Measurements from ENCODE around the gene ZNF12.
"Not testable (repeated sequence)": the region's sequence is repeated elsewhere in the genome, so short reads cannot be mapped to it uniquely, and the experiment has no call there.

The ZNF12 gene

DNA sequence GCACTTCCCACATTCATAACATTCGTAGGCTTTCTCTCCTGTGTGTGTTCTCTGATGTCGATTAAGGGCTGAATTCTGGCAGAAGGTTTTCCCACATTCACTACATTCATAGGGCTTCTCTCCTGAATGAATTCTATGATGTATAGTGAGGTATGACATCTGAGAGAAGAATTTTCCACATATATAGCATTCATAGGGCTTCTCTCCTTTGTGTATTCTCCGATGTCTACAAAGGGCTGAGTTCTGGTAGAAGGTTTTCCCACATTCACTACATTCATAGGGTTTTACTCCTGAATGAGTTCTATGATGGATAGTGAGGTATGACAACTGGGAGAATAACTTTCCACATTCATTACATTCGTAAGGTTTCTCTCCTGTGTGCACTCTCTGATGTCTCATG, 15.6 kb downstream of the ZNF12 start:
- DNase-seq = no peak

DNA sequence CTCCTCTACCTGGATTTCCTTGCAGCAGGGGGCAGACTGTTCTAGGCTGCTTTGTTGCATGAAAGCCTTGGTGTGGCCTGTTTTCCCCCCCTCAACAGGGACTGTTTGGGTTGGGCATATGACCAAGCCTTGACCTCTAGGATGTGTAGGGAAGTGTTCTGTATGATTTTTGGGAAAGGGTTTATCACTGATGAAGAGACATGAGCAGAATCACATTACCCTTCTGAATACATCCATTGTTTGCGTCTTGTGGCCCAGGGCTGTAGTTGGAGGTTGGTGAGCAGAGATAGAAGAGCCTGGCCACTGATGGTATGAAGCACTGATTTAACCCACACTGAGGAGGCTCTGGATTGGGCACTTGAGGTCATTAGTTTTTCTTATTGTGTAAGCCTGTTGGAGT, 26.6 kb downstream of the ZNF12 start:
- no peak for DNase-seq

DNA sequence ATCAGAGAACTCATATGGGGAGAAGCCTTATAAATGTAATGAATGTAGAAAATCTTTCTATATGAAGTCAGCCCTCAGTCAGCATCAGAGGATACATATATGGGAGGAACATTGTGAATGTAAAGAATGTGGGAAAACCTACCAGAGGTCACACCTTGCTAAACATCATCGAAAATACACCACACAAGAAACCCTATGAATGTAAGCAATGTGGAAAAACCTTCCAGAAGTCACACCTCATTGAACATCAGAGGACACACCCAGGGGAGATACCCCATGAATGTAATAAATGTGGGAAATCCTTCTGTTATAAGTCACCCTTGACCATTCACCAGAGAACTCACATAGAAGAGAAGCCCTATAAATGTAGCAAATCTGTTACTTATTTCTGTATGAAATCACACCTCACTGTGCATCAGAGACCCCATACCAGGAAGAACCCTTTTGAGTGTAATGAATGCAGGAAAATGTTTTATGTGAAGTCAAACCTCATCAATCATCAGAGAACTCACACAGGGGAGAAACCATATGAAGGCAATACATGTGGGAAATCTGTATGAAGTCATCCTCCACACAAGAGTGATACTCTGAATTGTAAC, 30.8 kb downstream of the ZNF12 start:
- DNase-seq = no peak

DNA sequence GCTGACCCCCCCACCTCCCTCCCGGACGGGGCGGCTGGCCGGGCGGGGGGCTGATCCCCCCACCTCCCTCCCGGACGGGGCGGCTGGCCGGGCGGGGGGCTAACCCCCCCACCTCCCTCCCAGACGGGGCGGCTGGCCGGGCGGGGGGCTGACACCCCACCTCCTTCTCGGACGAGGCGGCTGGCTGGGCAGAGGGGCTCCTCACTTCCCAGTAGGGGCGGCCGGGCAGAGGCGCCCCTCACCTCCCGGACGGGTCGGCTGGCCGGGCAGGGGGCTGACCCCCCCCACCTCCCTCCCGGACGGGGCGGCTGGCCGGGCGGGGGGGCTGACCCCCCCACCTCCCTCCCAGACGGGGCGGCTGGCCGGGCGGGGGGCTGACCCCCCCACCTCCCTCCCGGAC, 35.9 kb downstream of the ZNF12 start:
- not testable (repeated sequence) for DNase-seq

DNA sequence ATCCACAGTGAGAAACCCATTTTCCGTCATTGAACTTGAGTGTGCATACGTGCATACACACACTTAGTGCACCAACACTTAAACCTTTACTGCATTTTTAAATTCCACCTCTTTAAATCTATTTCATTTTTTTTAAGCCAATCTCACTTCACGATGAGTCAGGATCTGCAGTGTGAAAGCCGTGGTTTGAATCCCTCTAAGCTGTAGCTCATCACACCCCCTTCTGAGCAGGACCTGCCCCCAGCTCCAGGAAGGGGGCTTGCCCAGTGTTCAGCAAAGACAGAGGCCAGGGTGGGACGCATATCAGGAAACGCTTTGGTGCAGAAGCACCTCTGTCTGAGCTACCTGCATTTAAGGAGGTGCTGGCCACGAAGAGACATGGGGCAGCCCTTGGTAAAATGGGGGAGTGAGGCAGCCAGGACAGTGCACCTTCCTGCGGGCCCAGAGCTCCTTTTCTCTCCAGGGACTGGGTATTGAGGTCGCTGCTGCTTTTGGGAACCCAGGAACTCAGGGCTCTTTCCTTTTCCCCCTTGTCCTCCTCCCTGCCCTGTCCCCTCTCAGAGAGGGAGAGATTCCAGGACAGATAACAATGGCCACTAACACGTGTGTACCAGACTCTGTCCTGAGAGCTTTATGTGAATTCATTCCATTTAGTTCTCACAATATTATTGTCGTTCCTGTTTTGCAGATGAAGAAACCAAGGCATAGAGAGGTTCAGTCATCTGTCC, 48.0 kb downstream of the ZNF12 start:
- DNase-seq = no peak

DNA sequence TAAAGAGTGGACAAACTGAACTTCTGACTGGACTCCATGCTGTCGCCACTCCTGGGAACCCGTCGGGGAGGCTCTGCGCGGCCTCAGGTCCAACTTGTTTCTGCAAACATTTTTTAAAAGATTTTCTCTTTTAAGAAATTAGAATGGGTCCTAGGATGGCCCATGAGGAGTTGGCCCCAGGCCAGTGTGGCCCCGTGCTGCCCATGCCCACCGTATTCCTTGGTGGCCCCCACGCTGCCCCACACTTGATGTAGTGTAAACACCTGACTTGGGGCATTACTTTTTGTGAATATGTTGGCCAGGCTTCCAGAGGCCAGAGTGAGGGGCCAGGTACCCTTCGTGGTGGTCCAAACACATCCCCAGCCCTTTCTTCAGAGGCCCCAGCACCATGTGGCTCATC, 50.3 kb downstream of the ZNF12 start:
- no peak for DNase-seq

DNA sequence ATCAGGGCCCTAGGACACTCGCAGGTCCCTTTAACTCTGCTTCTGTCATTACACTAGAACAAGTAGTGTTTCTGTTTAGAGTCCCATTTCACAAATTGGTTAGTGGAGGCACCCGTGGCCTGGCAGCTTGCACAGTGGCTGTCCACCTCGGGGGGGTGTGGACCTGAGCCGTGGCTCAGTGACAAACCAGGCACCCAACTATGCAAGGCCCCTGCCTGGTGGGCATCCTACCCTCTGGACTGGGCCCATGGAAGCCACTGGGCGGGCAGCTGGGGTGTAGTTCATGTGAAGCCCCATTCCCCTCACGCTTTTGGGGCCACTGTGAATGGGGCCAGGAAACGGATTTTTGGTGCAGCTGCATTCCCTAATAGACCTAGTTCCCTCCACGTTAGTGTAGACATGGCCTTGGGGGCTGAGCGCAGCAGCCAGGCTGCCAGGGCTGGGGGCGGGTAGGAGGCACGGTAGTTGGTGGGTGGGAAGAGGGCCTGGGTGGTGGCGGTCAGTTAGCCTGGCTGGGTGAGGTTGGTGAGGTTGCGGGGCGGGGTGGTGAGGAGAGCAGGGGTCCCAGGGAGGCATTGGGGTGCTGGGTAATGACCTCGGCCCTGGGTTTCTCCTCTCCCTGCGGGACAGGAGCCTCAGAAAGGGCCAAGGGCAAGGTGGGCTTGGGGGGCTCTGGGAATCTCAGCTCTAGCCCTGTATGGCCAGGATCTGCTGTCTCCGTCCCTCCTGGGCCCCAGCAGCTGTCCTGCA, 50.9 kb downstream of the ZNF12 start:
- DNase-seq = no peak

DNA sequence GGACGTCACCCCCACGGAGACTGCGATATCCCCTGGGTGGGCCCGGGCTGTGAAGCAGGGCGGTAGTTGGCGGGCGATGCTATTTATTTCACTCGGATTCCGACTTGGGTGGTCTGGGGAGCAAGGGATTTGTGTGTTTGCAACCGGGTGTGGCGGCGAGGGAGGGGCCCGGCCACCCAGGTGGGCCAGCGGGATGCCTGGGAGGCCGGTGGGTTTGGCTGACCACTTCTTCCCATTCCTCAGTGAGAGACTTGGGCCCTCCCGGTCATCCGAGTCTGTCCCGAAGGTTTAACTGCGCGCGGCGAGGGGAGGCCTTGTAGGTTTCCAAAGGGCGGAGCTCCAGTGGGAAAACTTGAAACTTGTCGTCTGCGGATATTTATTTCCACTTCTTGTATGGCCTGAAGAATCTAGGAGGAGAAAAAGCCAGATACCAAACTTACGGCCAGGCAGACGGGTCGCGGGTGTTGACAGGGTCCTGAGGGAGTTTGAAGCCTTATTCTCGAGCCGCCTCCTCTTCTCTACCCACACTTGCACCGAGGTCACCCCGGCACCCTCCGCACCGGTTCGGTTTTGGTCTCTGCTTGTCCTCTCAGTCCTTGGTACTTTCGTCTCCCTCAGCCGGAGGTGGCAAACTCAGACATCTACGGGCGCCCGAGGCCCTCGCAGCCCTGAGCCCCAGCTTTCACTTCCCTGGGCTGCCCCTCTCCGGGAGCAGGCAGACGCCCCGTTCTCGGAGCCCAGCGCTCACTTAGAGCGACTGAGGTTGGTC, 51.7 kb downstream of the ZNF12 start:
- DNase-seq = no peak

DNA sequence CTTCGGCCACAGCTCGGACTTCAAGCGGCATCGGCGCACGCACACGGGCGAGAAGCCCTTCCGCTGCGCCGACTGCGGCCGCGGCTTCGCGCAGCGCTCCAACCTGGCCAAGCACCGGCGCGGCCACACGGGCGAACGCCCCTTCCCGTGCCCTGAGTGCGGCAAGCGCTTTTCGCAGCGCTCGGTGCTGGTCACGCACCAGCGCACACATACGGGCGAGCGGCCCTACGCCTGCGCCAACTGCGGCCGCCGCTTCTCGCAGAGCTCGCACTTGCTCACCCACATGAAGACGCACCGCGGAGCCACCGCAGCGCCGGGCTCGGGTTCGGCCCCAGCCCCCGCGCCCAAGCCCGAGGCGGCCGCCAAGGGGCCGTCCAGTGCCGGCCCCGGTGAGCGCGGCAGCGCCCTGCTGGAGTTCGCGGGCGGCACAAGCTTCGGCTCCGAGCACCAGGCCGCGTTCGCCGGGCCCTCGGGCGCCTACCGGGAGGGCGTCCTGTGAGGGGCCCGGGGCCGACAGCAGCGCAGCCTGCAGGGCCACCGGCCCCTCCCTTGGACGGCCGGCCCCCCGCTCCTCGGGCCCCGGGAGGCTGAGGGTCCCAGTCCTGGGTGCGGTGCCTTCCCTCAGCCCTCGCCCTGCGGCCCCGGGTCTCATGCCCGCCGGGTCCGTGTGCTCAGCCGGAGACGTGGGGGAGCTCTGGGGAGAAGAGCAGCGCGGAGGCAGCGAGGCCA, 52.5 kb downstream of the ZNF12 start:
- no peak for DNase-seq

DNA sequence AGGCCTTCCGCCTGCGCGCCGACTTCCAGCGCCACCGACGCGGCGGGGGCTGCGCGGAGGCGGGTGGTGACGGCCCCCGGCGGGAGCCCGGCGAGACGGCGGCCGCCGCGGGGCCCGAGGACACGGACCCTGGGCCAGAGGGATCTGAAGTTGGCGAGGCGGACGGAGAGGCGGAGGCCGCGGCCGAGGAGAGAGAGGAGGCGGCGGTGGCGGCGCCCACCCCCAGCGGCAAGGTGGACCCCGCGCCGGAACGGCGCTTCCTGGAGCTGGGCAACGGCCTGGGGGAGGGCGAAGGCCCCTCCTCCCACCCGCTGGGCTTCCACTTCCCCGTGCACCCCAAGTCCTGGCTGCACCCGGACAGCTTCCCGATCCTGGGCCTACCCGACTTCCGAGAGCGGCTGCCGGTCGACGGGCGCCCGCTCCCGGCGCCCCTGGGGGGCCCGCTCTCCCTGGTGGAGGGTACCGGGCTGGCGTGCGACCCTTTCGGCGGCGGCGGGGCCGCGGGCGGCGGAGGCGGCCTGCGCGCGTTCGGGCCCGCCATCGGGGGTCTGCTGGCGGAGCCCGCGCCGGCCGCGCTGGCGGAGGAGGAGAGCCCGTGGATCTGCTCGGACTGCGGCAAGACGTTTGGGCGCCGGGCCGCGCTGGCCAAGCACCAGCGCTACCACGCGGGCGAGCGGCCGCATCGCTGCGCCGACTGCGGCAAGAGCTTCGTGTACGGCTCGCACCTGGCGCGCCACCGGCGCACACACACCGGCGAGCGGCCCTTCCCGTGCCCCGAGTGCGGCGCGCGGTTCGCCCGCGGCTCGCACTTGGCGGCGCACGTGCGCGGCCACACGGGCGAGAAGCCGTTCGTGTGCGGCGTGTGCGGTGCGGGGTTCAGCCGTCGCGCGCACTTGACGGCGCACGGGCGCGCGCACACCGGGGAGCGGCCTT, 53.4 kb downstream of the ZNF12 start:
- no peak for DNase-seq

DNA sequence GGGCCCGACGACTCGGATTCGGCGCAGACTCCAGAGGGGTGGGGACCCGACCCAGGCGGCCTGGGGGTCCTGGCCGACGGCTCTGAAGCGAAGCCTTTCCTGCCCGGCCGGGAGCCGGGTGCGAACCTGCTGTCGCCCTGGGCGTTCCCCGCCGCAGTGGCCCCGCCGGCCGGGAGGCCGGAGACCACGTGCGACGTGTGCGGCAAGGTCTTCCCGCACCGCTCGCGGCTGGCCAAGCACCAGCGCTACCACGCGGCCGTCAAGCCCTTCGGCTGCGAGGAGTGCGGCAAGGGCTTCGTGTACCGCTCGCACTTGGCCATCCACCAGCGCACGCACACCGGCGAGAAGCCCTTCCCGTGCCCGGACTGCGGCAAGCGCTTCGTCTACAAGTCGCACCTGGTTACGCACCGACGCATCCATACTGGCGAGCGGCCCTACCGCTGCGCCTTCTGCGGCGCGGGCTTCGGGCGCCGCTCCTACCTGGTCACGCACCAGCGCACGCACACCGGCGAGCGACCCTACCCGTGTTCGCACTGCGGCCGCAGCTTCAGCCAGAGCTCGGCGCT, 54.2 kb downstream of the ZNF12 start:
- no peak for DNase-seq

DNA sequence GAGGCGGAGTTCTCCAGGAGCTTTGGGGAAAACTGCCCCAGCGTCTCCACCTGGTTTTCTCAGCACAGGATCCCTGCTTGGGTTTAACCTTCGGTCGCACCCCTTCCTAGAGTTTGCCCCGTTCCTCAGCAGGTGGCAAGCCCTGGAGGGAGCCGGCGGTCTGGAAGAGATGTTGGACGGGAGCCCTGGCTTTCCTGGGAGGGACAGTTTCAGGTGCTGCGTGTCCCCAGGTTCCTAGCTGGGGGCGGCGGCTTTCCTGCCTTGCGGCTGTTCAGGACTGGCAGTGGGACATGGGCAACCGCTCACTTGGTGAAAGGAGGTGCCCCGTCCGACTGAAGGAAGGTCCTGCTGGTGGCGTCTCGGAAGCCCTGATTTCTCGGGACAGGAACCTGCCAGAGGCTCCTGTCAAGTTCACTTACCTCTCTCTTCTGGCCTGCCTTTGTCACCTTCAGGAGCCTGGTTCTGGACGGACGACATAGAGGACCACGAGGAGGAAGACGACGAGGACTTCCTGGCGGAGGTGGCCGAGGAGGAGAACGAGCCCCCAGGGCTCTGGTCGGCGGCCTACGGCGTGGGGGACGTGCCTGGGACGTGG, 54.8 kb downstream of the ZNF12 start:
- DNase-seq = no peak

DNA sequence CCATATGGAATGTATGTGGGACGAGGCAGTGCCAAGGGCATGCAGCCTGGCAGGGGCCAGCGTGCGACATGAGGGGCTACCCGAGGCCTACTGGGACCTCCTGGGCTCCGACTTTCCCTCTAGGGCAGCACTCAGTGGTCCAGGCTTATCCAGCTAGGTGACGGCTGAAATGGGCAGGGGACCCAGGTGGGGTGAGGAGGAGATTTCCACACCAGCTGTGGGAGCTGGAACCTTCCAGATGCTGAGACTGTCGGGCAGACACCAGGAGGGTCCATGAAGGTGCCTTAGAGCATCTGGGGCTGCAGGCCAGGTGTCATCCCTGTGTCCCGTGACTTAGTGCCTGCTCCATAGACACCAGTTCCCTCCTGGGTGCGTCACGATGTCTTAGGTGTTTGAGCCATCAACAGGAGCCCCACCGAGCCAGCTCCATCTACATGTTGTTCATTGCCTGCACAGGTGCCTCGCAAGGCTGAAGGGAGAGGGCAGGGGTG, 56.2 kb downstream of the ZNF12 start:
- no peak for DNase-seq

DNA sequence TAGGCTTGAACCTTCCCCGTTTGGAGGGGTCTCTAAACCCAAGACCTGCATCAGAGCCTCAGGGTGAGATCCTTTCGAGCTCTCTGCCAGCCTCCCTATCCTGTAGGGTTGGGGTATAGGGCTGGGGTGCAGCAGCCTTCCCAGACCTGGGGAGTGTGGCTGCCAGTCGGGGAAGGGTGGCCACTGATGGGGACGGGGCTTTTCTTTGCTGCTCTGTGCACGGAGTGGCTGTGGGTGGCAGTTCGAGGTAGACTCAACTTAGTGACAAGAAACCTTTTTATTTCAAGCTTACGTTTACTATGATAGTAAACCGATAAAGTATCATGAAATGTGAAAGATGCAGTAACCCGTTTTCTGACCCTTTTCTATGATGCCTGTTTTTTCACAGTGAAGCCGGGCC, 56.7 kb downstream of the ZNF12 start:
- DNase-seq = no peak

DNA sequence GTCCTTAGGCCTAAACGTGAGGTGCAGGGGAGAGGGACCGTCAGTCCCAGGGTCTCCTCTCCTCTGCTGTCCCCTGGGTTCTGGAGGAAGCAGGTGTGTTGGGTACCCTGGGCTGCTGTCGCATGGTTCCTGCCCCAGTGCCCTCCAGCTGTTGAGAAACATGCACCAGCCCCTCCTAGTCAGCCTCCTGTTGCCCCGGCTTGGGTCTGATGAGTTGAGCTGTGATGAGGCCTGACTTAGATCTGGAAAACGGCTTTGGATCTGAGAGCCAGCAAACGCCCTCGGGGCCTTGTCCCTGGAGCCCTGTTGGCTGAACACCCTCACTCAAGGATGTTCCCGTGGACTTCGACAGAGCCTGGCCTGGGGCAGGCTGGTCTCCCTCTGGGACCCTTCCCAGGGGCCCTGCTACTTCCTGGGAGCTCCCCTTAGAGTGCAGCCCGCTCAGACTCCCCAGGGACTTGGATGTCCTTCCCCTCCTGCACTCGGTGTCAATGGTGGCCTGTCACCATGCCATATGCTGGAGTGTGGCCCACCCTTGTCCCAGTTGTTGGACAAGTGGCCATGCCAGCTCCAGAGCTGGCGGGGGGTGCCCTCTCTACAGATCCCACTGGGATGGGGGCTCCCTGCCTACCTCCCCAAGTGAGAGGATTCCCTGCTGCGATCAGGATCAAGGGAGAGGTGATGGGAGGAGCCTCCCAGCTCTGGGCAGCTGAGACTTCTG, 57.3 kb downstream of the ZNF12 start:
- no peak for DNase-seq

DNA sequence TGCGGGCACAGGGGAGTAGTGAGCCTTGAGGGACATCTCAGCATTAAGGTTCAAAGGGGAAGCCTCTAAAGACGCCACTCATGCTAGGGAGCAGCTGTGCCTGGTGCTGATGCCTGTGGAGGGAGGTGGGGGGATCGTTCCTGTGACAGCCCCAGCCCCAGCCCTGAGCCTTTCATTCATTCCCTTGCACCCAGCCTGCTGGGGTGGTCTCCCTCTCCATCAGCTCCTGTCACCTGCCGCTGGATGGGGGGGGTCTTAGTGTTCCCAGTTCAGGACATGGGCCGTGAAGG, 58.0 kb downstream of the ZNF12 start:
- DNase-seq = no peak

DNA sequence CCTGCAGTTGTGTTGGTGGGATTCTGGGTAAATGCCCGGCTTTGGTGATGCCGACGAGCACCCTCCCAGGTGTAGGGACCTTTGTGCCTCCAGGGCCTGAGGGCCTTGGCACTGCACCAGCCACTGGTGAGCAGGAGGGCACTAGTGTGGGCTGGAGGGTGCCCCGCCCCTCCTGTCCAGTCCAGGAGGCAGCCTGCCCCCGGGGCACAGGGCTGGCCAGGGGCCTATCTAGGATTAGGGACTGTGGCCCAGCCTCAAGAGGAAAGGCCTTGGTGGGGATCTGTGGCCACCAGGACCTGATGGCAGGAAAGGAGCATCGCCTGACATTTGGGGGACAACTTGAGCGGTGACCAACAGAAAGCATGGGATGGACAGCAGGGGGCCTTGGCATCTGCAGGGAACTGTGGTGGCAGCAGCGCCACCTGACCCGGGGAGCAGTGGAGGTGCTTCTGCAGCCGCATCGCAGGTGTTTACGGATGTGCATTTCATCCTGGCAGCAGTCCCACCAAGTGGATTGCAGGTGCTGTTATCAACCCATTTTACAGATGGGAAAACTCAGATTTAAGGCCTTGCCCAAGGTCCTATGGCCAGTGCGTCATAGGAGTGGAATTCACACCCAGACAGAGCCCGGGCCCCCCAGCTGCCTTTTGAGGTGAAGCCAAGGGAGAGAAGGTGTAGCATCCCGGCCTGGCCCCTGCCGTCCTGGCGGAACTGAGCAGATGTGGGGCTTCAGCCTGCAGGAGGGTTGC, 58.5 kb downstream of the ZNF12 start:
- no peak for DNase-seq

DNA sequence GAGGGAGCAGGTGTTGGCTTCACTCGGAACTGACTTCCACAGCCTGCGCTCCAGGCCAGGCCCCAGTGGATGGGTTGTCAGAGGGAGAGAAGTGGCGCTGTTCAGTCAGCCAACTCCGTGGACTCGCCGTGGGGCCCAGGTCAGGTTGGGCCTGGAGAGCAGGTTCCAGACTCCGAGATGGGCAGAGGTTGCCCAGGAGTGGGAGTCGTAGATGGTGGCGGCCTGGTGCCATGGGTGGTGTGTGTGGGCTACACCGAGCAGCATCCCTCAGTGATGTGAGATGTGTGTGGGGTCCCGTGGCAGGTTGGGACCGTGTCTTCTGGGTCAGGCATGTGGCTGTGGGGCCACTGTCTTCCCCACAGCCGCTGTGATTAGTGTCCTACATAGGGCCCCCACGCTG, 59.2 kb downstream of the ZNF12 start:
- DNase-seq = no peak

DNA sequence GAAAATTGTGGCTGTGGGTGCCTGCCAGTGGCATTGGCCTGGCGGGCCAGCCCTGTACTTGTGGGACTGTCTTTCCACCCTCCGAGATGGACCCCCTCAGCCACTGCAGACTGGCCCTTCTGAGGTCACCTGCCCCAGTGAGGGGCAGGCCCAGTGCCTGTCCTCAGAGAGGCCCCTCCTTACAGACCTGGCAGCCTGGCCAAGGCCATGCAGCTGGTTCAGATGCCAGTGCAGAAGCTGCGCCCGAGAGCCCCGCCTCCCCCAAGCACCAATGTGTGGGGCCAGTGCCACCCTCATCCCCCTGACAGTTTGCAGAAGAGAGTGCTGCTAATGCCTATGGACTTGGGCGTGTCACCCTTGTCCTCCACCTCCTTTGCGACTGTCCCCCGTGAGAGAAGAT, 59.7 kb downstream of the ZNF12 start:
- no peak for DNase-seq

DNA sequence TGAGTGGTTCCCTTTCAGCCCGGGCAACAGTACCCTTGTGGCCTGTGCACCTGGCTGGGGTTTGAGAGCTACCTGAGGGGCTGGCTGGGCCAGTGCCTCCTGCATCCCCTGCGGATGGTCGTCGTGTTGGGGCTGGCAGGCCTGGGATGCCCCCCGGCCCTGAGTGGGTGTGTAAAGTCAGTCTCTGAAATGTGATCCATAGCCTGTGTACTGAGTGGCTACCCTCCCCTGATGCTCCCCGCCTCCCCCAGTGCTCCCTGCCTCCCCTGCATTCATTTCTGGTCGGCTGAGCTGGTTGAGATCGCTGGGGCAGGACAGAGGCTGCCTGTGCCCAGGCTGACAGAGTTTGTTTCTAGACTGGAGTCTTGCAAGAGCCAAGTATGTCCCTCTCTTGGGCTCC, 60.3 kb downstream of the ZNF12 start:
- no peak for DNase-seq

Data from activated CD4-positive, alpha-beta T cell treated with anti-CD3 and anti-CD28 coated beads, Interleukin-2, Interleukin-6, amounts not matched to agents 100 ng/mL and 50 ng/mL, durations not matched to agents 16 hours and 8 hours (primary cell).